Upper lobe of left lung (tissue), 6 donors: ENCODE results near the gene RHOG. TPM values are rescaled to one million over a fixed set of nuclear protein-coding genes. Genes with fewer than 3 reads are reported as not detected.
A peak's percentile ranks its signal among the peaks of the same experiment; 100 is the strongest.

Source experiments
- ATAC-seq, 2 donors: fragments of 200-7000 bp; cut with Tn5 transposase; one replicate each; pipeline ENCODE4 v1.9.1; 2022; ENCODE audit warnings: mild to moderate bottlenecking in 2 of 2, moderate library complexity in 2 of 2; ENCODE audit not compliant: low FRiP score in 2 of 2
- DNase-seq, 2 donors: peaks; one replicate each; pipeline ENCODE4 v3.0.0-alpha.2; 2019 to 2020
- H3K27ac ChIP-seq, 4 donors: fragments of 200-600 bp; sonication (generic); one replicate each; pipeline ENCODE4 v1.5.1; 2016 to 2019
- H3K27me3 ChIP-seq, 4 donors: fragments of 200-600 bp; sonication (generic); one replicate each; pipeline ENCODE4 v1.5.1; 2017 to 2019
- H3K36me3 ChIP-seq, 4 donors: fragments of 200-600 bp; sonication (generic); one replicate each; pipeline ENCODE4 v1.5.1; 2016 to 2019
- H3K4me1 ChIP-seq, 4 donors: fragments of 200-600 bp; sonication (generic); one replicate each; pipeline ENCODE4 v1.5.1; 2018 to 2019
- H3K4me3 ChIP-seq, 4 donors: fragments of 200-600 bp; sonication (generic); one replicate each; pipeline ENCODE4 v1.5.1; 2017 to 2019; ENCODE audit warnings: mild to moderate bottlenecking in 2 of 4, moderate library complexity in 1 of 4
- H3K9me3 ChIP-seq, 4 donors: fragments of 200-600 bp; sonication (generic); one replicate each; pipeline ENCODE4 v1.5.1; 2018 to 2019
- CTCF ChIP-seq, 6 experiments: fragments of 450-650 bp in 4 of 6; fragments of 200-600 bp in 2 of 6; sonication (generic) in 2 of 6; IDR thresholded peaks; one replicate each; pipeline ENCODE4 v1.5.1; 2016 to 2019; ENCODE audit warnings: antibody characterized with exemption in 6 of 6
- EP300 ChIP-seq, 4 donors: sonication (generic); formaldehyde crosslinking; IDR thresholded peaks; one replicate each; pipeline ENCODE4 v1.5.1; 2017; ENCODE audit warnings: antibody characterized with exemption in 4 of 4, control low read depth in 2 of 4
- POLR2A ChIP-seq, 4 donors: fragments of 450-650 bp; IDR thresholded peaks; one replicate each; pipeline ENCODE4 v1.5.1; 2016 to 2017; ENCODE audit warnings: antibody characterized with exemption in 4 of 4, mild to moderate bottlenecking in 2 of 4
- POLR2AphosphoS5 ChIP-seq, 2 donors: sonication (generic); formaldehyde crosslinking; IDR thresholded peaks; one replicate each; pipeline ENCODE4 v1.5.1; 2017; ENCODE audit warnings: antibody characterized with exemption in 2 of 2
- WGBS, 2 donors: methylation state at CpG; one replicate each; pipeline ENCODE4 v1.1.5; 2017 to 2018; 5-methylcytosine and 5-hydroxymethylcytosine counted together
- total RNA-seq, 6 donors: library from RNA; depleted of rRNA in 4 of 6; stranded (reverse); fragments of >200 nt in 4 of 6; gene quantifications; one replicate each; pipeline versions ENCODE4 v1.1.0 to v1.2.1, GENCODE V29; 2016 to 2021
- donor health status: DM: no; HTN: no; CAD: no; lungs with moderate emphysema.
- donor health status: DM: no; HTN: yes; CAD: no; lungs with severe emphysema.

RHOG gene
- total RNA-seq, 6 donors from 2014 or later = 67.0 to 137 (median 85.1) TPM

- no peak for ATAC-seq
- H3K9me3 ChIP-seq = no peaks in the 10 kb centered on the region
- no peak for DNase-seq
- H3K36me3 ChIP-seq = peaks cover 4 to 20% (median 13%) of the 10 kb centered on the region in 4 donors
- 84 to 97% methylated on average over 2 of the region's 2 CpGs for WGBS, 2 donors
- H3K4me1 ChIP-seq = peaks cover 71 to 76% (median 73%) of the 10 kb centered on the region in 4 donors
- H3K4me3 ChIP-seq = no peak overlapping the region
- TF ChIP-seq EP300 (IDR thresholded peaks at IDR 0.05) (no peak), POLR2A (IDR thresholded peaks at IDR 0.05) (no peak), POLR2AphosphoS5 (IDR thresholded peaks at IDR 0.05) (no peak)
- peak overlapping the region; percentile 49 to 99 (median 81) for H3K27ac ChIP-seq
- H3K27me3 ChIP-seq = no peaks in the 10 kb centered on the region
Measured at GRCh38 chr11:3832816-3833215, 7.9 kb downstream of the RHOG start.

- H3K27ac ChIP-seq = peak overlapping the region; percentile 49 to 99 (median 81)
- H3K4me3 ChIP-seq = no peak overlapping the region
- peak in 1 of 2 donors; percentile 67 for DNase-seq
- peak; percentile 66 to 67 for ATAC-seq
- peaks cover 61 to 64% (median 62%) of the 10 kb centered on the region in 4 donors for H3K4me1 ChIP-seq
- H3K9me3 ChIP-seq = no peaks in the 10 kb centered on the region
- no peaks in the 10 kb centered on the region for H3K27me3 ChIP-seq
- TF ChIP-seq POLR2AphosphoS5 (IDR thresholded peaks at IDR 0.05) = peak in 1 of 2 donors; percentile 16
- TF ChIP-seq EP300 (IDR thresholded peaks at IDR 0.05) = no peak
- 50 to 56% methylated on average over 12 of the region's 13 CpGs for whole genome bisulfite sequencing, 2 donors
- H3K36me3 ChIP-seq = peaks cover 14 to 32% (median 25%) of the 10 kb centered on the region in 4 donors
Measured at GRCh38 chr11:3831378-3832239, 9.2 kb downstream of the RHOG start.

- no peaks in the 10 kb centered on the region for H3K9me3 ChIP-seq
- TF ChIP-seq EP300 (IDR thresholded peaks at IDR 0.05) = no peak
- no peak for TF ChIP-seq POLR2A (IDR thresholded peaks at IDR 0.05)
- no peak for TF ChIP-seq POLR2AphosphoS5 (IDR thresholded peaks at IDR 0.05)
- no peak for TF ChIP-seq CTCF (IDR thresholded peaks at IDR 0.05)
- H3K27me3 ChIP-seq = no peaks in the 10 kb centered on the region
- DNase-seq = no peak
- H3K27ac ChIP-seq = peak overlapping the region; percentile 49 to 99 (median 81)
- no peak overlapping the region for H3K4me3 ChIP-seq
- WGBS, 2 donors = 50 to 56% methylated on average over 1 of the region's 1 CpG
- no peak for ATAC-seq
- H3K36me3 ChIP-seq = peaks cover 14 to 41% (median 29%) of the 10 kb centered on the region in 4 donors
- peaks cover 52 to 55% (median 53%) of the 10 kb centered on the region in 4 donors for H3K4me1 ChIP-seq
Measured at GRCh38 chr11:3830730-3831129, 10.0 kb downstream of the RHOG start.

- H3K4me3 ChIP-seq = no peak overlapping the region
- H3K36me3 ChIP-seq = peaks cover 14 to 47% (median 31%) of the 10 kb centered on the region in 4 donors
- peak overlapping the region in 1 of 4 donors; percentile 99 for H3K27ac ChIP-seq
- DNase-seq (no peak), ATAC-seq (no peak)
- TF ChIP-seq POLR2AphosphoS5 (IDR thresholded peaks at IDR 0.05) (no peak), POLR2A (IDR thresholded peaks at IDR 0.05) (no peak), EP300 (IDR thresholded peaks at IDR 0.05) (no peak)
- H3K4me1 ChIP-seq = peaks cover 46 to 49% (median 46%) of the 10 kb centered on the region in 4 donors
- H3K9me3 ChIP-seq = no peaks in the 10 kb centered on the region
- H3K27me3 ChIP-seq = no peaks in the 10 kb centered on the region
- WGBS, 2 donors = 93 to 96% methylated on average over 3 of the region's 3 CpGs
Measured at GRCh38 chr11:3830088-3830487, 10.7 kb downstream of the RHOG start.

GRCh38 chr11:3827434-3828186 lies 13.1 kb downstream of the RHOG start:
- 88 to 93% methylated on average over 30 to 33 of the region's 35 CpGs for WGBS, 2 donors
- no peak overlapping the region for H3K27ac ChIP-seq
- H3K4me3 ChIP-seq = no peak overlapping the region
- H3K9me3 ChIP-seq = no peaks in the 10 kb centered on the region
- peaks cover 21 to 28% (median 24%) of the 10 kb centered on the region in 4 donors for H3K4me1 ChIP-seq
- ATAC-seq (no peak), DNase-seq (peak in 1 of 2 donors; percentile 64)
- TF ChIP-seq CTCF (IDR thresholded peaks at IDR 0.05) (no peak), POLR2A (IDR thresholded peaks at IDR 0.05) (no peak), POLR2AphosphoS5 (IDR thresholded peaks at IDR 0.05) (no peak), EP300 (IDR thresholded peaks at IDR 0.05) (no peak)
- peaks cover 14 to 55% (median 31%) of the 10 kb centered on the region in 4 donors for H3K36me3 ChIP-seq
- H3K27me3 ChIP-seq = no peaks in the 10 kb centered on the region

- H3K4me1 ChIP-seq = peaks cover 12 to 20% (median 15%) of the 10 kb centered on the region in 4 donors
- ATAC-seq (no peak), DNase-seq (no peak)
- no peak overlapping the region for H3K4me3 ChIP-seq
- TF ChIP-seq EP300 (IDR thresholded peaks at IDR 0.05) = no peak
- no peak for TF ChIP-seq CTCF (IDR thresholded peaks at IDR 0.05)
- no peak for TF ChIP-seq POLR2AphosphoS5 (IDR thresholded peaks at IDR 0.05)
- TF ChIP-seq POLR2A (IDR thresholded peaks at IDR 0.05) = no peak
- 97 to 98% methylated on average over 3 of the region's 3 CpGs for WGBS, 2 donors
- peak overlapping the region in 1 of 4 donors; percentile 2 for H3K27ac ChIP-seq
- H3K27me3 ChIP-seq = no peaks in the 10 kb centered on the region
- peaks cover 14 to 55% (median 31%) of the 10 kb centered on the region in 4 donors for H3K36me3 ChIP-seq
- H3K9me3 ChIP-seq = no peaks in the 10 kb centered on the region
Measured at GRCh38 chr11:3826721-3827120, 14.0 kb downstream of the RHOG start.
